NK-92 (cell line): Measurements from ENCODE around the gene CA11.
"Not testable (repeated sequence)": the region's sequence is repeated elsewhere in the genome, so short reads cannot be mapped to it uniquely, and the experiment has no call there.

Experiments used
- DNase-seq: peaks from one replicate; lab custom pipeline; 2025; ENCODE audit not compliant: unreplicated experiment; lab: John Stamatoyannopoulos, UW

The CA11 gene

GRCh38 chr19:48669903-48670668, 24.1 kb upstream of the CA11 start:
- no peak for DNase-seq

GRCh38 chr19:48668761-48669160, 22.8 kb upstream of the CA11 start:
- DNase-seq: no peak

GRCh38 chr19:48668332-48668731, 22.3 kb upstream of the CA11 start:
- no peak for DNase-seq

- no peak for DNase-seq
Observed at GRCh38 chr19:48665786-48666185, 19.8 kb upstream of the CA11 start.

- no peak for DNase-seq
Observed at GRCh38 chr19:48664476-48664875, 18.5 kb upstream of the CA11 start.

- DNase-seq: no peak
Observed at GRCh38 chr19:48663667-48664066, 17.7 kb upstream of the CA11 start.

- no peak for DNase-seq
Observed at GRCh38 chr19:48661711-48662090, 15.7 kb upstream of the CA11 start.

GRCh38 chr19:48660852-48661710, 15.1 kb upstream of the CA11 start:
- no peak for DNase-seq

- DNase-seq: no peak
Observed at GRCh38 chr19:48659768-48660167, 13.8 kb upstream of the CA11 start.

- no peak for DNase-seq
Observed at GRCh38 chr19:48658483-48658882, 12.5 kb upstream of the CA11 start.

- DNase-seq: not testable (repeated sequence)
Observed at GRCh38 chr19:48657828-48658227, 11.8 kb upstream of the CA11 start.

- no peak for DNase-seq
Observed at GRCh38 chr19:48656840-48657474, 11.0 kb upstream of the CA11 start.

GRCh38 chr19:48654299-48655059, 8.5 kb upstream of the CA11 start:
- no peak for DNase-seq

GRCh38 chr19:48651683-48652048, 5.7 kb upstream of the CA11 start:
- no peak for DNase-seq

GRCh38 chr19:48650974-48651682, 5.1 kb upstream of the CA11 start:
- DNase-seq: no peak

GRCh38 chr19:48648134-48648533, 2.1 kb upstream of the CA11 start:
- DNase-seq: no peak

- no peak for DNase-seq
Observed at GRCh38 chr19:48646722-48647216, 782 bp upstream of the CA11 start.

GRCh38 chr19:48645620-48646000, 377 bp downstream of the CA11 start:
- no peak for DNase-seq

- DNase-seq: no peak
Observed at GRCh38 chr19:48644839-48645619, 958 bp downstream of the CA11 start.

- no peak for DNase-seq
Observed at GRCh38 chr19:48644355-48644754, 1.6 kb downstream of the CA11 start.
